Measurements from ENCODE around the gene IL18BP.

DNA sequence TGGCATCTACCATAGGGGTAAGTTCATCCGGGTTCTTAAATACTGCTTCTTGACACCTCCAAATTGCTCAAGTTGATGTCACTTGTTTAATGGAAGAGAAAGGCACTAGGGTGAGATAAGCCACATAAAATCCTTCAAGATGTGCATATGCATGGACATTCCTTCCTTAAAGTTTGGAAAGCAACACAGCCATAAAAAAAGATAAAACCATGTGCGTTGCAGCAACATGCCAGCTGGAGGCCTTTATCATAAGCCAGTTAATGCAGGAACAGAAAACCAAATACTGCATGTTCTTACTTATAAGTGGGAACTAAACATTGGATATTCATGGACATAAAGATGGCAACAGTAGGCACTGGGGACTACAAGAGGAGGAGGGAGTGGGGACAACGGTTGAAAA is 8.0 kb upstream of the IL18BP start:
- TF ChIP-seq CTCF (IDR thresholded peaks at IDR 0.05) (no peak), ZFX (IDR thresholded peaks at IDR 0.05; ENCODE audit: borderline replicate concordance) (no peak)
